Activated CD4-positive, alpha-beta T cell treated with anti-CD3 and anti-CD28 coated beads, Interleukin-2, amount 50 U/mL, for 1 hour (primary cell): Measurements from ENCODE around the gene FSTL4.
A peak's percentile ranks its signal among the peaks of the same experiment; 100 is the strongest.

Experiments used
- DNase-seq: peaks from one replicate; pipeline ENCODE4 v3.0.0-alpha.2; 2020

FSTL4 gene

GRCh38 chr5:133474851-133475590 lies 137.3 kb downstream of the FSTL4 start:
- DNase-seq: no peak

- no peak for DNase-seq
These were observed 139.1 kb downstream of the FSTL4 start for GRCh38 chr5:133473291-133473690.

GRCh38 chr5:133472829-133473228 lies 139.5 kb downstream of the FSTL4 start:
- no peak for DNase-seq

GRCh38 chr5:133471699-133472098 lies 140.6 kb downstream of the FSTL4 start:
- no peak for DNase-seq

- no peak for DNase-seq
These were observed 141.5 kb downstream of the FSTL4 start for GRCh38 chr5:133470841-133471240.

GRCh38 chr5:133469846-133470245 lies 142.5 kb downstream of the FSTL4 start:
- no peak for DNase-seq

- DNase-seq: no peak
These were observed 143.1 kb downstream of the FSTL4 start for GRCh38 chr5:133469252-133469651.

GRCh38 chr5:133468596-133468995 lies 143.7 kb downstream of the FSTL4 start:
- DNase-seq: no peak

GRCh38 chr5:133467826-133468463 lies 144.4 kb downstream of the FSTL4 start:
- no peak for DNase-seq

- DNase-seq: peak; percentile 11
These were observed 145.0 kb downstream of the FSTL4 start for GRCh38 chr5:133467335-133467779.

- no peak for DNase-seq
These were observed 145.6 kb downstream of the FSTL4 start for GRCh38 chr5:133466556-133467334.

GRCh38 chr5:133464013-133464412 lies 148.3 kb downstream of the FSTL4 start:
- no peak for DNase-seq

- no peak for DNase-seq
These were observed 150.4 kb downstream of the FSTL4 start for GRCh38 chr5:133461796-133462516.

- DNase-seq: peak; percentile 21
These were observed 152.1 kb downstream of the FSTL4 start for GRCh38 chr5:133460172-133460758.

- no peak for DNase-seq
These were observed 152.7 kb downstream of the FSTL4 start for GRCh38 chr5:133459474-133460160.

GRCh38 chr5:133458435-133458834 lies 153.9 kb downstream of the FSTL4 start:
- no peak for DNase-seq

GRCh38 chr5:133457439-133458355 lies 154.6 kb downstream of the FSTL4 start:
- DNase-seq: no peak

GRCh38 chr5:133456933-133457402 lies 155.4 kb downstream of the FSTL4 start:
- no peak for DNase-seq

GRCh38 chr5:133455676-133456075 lies 156.7 kb downstream of the FSTL4 start:
- DNase-seq: no peak

GRCh38 chr5:133454442-133454841 lies 157.9 kb downstream of the FSTL4 start:
- DNase-seq: no peak

- DNase-seq: no peak
These were observed 158.5 kb downstream of the FSTL4 start for GRCh38 chr5:133453831-133454230.
